ENCODE measurements around the gene UNC5B.

DNA sequence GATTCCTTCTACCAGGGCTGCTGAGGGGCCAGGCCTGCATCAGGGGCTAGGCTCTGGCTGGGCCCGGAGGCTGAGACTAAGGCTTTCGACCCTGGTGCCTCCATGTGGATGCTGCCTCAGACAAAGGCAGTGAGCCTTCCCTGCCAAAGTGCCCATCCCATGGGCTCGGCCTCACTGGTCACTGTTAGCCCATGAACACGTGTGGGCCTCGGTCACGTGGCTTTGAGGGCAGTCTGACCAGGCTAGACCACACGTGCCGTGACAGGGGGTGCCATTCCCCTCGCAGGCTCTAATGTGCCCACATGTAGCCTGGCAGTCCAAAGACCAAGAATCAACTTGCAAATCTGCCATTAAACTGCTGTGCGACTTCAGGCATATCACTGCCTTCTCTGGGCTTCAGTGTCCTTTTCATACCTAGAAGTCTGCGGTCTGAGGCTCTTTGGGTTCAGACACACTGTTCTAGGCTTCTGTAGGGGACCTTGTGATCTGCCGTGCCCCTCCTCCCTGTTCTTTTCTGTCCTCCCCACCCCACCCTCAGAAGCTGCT is 89.1 kb downstream of the UNC5B start:
- TF ChIP-seq, protein P1, sequence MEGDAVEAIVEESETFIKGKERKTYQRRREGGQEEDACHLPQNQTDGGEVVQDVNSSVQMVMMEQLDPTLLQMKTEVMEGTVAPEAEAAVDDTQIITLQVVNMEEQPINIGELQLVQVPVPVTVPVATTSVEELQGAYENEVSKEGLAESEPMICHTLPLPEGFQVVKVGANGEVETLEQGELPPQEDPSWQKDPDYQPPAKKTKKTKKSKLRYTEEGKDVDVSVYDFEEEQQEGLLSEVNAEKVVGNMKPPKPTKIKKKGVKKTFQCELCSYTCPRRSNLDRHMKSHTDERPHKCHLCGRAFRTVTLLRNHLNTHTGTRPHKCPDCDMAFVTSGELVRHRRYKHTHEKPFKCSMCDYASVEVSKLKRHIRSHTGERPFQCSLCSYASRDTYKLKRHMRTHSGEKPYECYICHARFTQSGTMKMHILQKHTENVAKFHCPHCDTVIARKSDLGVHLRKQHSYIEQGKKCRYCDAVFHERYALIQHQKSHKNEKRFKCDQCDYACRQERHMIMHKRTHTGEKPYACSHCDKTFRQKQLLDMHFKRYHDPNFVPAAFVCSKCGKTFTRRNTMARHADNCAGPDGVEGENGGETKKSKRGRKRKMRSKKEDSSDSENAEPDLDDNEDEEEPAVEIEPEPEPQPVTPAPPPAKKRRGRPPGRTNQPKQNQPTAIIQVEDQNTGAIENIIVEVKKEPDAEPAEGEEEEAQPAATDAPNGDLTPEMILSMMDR (IDR thresholded peaks at IDR 0.05 in 8 of 11, conservative IDR thresholded peaks at IDR 0.05 in 3 of 11), result no peak
- TF ChIP-seq POLR2A (IDR thresholded peaks at IDR 0.05), result no peak
- no peak for TF ChIP-seq POLR2AphosphoS5 (IDR thresholded peaks at IDR 0.05)
